ENCODE measurements around the gene SWT1. TPM values are rescaled to one million over a fixed set of nuclear protein-coding genes. Genes with fewer than 3 reads are reported as not detected.
A peak's percentile ranks its signal among the peaks of the same experiment; 100 is the strongest.

Gene SWT1
- total RNA-seq, 2 experiments from 2014 or later, result 1.8 to 2.5 TPM

DNA sequence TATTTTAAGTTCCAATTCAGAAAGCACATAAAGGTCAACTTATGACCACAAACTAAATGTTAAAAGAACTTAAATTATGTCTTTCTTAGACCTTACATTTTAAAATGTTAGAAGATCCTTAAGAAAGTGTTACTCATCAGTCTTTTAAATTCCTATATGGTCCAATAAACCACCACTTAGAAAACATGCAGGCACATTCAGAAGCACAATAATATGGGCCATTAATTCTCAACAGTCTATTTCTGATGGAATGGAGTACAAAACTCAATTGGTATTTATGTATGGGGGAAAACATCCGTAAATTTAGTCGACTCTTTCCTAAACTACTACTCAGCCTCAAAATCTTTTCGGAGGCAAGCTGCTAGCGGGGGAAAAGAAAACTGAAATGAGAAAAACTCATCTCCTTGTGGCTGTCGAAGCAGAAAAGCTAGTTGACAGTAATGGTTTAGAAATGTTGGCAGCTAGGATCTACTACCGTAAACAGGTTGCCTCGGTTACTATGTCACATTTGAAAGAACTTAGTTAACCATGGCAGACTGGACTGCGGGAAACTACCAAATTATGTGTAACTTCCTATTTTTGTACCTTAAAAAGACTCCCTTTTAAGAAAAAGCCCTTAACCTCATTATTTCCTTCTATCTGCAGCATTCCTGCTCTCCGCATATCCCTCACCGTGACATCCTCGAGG, 1.2 kb upstream of the SWT1 start:
- ATAC-seq (no peak), DNase-seq (no peak)
- Mint-ChIP-seq H3K9me3 (no peaks in the 10 kb centered on the region), H3K36me3 (ENCODE audit: low read depth) (peaks cover 9% of the 10 kb centered on the region), H3K4me3 (peak overlapping the region; percentile 90), H3K4me1 (ENCODE audit: low read depth) (peaks cover 50% of the 10 kb centered on the region), H3K27ac (peak overlapping the region; percentile 97), H3K27me3 (no peaks in the 10 kb centered on the region)
- intact Hi-C loops (cut with micrococcal nuclease), result loop anchor here (10.0 kb wide), 1 partner anchor 111 kb away; the partner anchor contains the start of gene RNF2
- POLR2A ChIA-PET, result interaction anchor here (0.9 to 1.8 kb wide), 5 partner anchors 14 to 403 kb away, joined by 3 to 5 read pairs (median 3); no protein-coding TSS in a partner anchor
- CTCF ChIA-PET, result interaction anchor here (1.3 to 6.7 kb wide), 3 partner anchors 10 to 525 kb away, joined by 3 to 71 read pairs (median 4); no protein-coding TSS in a partner anchor
- TF ChIP-seq, protein P1, sequence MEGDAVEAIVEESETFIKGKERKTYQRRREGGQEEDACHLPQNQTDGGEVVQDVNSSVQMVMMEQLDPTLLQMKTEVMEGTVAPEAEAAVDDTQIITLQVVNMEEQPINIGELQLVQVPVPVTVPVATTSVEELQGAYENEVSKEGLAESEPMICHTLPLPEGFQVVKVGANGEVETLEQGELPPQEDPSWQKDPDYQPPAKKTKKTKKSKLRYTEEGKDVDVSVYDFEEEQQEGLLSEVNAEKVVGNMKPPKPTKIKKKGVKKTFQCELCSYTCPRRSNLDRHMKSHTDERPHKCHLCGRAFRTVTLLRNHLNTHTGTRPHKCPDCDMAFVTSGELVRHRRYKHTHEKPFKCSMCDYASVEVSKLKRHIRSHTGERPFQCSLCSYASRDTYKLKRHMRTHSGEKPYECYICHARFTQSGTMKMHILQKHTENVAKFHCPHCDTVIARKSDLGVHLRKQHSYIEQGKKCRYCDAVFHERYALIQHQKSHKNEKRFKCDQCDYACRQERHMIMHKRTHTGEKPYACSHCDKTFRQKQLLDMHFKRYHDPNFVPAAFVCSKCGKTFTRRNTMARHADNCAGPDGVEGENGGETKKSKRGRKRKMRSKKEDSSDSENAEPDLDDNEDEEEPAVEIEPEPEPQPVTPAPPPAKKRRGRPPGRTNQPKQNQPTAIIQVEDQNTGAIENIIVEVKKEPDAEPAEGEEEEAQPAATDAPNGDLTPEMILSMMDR (IDR thresholded peaks at IDR 0.05), result no peak

DNA sequence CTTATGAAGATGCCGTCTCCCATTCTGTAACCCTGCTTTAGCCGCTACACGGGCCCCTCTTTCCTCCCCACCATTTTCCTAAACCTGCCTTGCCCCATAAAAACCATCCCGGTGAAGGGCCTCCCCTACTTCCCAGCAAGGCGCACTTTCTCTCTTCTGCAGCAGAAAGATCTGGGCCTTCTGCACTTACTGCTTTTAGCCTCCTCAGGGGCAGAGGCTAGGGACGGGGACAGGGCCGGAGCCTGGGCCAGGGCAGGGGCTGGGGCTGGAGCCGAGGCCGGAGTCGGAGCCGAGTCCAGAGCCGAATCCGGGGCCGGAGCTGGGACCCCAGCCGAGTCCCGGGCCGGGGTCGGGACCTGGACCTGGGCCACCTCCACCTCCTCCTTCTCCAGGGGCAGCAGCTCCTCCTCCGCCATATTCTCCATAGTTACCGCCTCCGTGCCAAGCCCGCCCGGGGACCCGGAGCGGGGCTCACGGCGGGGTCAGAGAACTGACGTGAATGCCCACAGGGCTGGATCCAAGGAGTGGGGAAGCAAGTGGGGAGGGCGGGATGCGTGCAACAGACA, 596 bp upstream of the SWT1 start:
- Mint-ChIP-seq H3K36me3 (ENCODE audit: low read depth) (peaks cover 6% of the 10 kb centered on the region), H3K9me3 (no peaks in the 10 kb centered on the region), H3K27me3 (no peaks in the 10 kb centered on the region), H3K4me1 (ENCODE audit: low read depth) (peaks cover 47% of the 10 kb centered on the region), H3K4me3 (peak overlapping the region; percentile 90), H3K27ac (peak overlapping the region; percentile 97)
- no peak for DNase-seq
- intact Hi-C loops (cut with micrococcal nuclease), result loop anchor here (10.0 kb wide), 1 partner anchor 112 kb away; the partner anchor contains the start of gene RNF2
- peak; percentile 35 for ATAC-seq
- TF ChIP-seq, protein P1 (IDR thresholded peaks at IDR 0.05), result no peak
- ChIA-PET POLR2A (interaction anchor here (0.9 to 1.8 kb wide), 5 partner anchors 14 to 404 kb away, joined by 3 to 5 read pairs (median 3); no protein-coding TSS in a partner anchor), CTCF (interaction anchor here (1.4 to 6.7 kb wide), 2 partner anchors 13 to 524 kb away, joined by 3 to 71 read pairs; no protein-coding TSS in a partner anchor)

DNA sequence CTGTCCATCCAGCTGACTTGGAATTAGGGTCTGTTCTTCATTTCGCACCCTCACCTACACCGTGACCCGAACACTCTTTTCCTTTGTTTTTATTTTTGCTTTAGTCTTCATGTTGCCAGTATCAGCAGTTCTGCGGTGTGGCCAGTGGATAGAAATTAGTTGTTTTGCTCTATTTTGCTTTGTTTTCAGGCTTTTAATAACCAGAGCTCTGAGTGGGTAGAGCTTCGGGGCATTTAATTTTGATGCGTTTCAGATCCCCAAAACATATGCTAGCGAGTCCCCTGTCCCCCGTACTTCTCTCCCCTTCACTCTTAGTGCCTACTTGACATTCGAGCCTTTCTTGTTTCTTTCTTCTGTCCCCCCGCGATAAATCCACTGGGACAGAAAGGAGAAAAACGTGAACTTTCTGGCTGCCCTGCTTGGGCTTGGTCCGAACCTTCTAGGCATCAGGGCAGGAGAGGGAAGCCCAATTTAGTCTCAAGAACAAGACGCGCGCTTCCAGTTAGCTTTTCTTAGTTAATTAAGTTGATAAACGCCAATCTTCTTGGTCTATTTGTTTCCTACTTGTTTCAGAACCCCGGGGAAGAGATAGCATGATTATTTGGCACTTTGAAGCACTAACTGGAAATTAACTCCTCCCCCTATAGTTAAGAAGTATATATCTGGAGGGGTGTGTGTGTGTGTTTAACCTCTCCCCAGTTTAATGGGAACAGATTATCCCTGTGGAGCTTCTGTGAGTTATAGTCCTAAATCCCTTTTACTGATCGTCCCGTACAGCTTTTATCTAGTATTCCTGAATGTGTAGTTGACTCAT, 839 bp downstream of the SWT1 start:
- Mint-ChIP-seq H3K36me3 (ENCODE audit: low read depth) (no peaks in the 10 kb centered on the region), H3K9me3 (no peaks in the 10 kb centered on the region), H3K27ac (peak overlapping the region; percentile 97), H3K4me1 (ENCODE audit: low read depth) (peaks cover 38% of the 10 kb centered on the region), H3K27me3 (no peaks in the 10 kb centered on the region), H3K4me3 (peak overlapping the region; percentile 90)
- intact Hi-C loops (cut with micrococcal nuclease), result loop anchor here (1.0 to 10.0 kb wide), 2 partner anchors 113 to 404 kb away; partner anchors contain the start of genes EDEM3 and RNF2
- ATAC-seq (no peak), DNase-seq (no peak)
- ChIA-PET POLR2A (interaction anchor here (0.9 to 1.8 kb wide), 4 partner anchors 11 to 539 kb away, joined by 3 to 5 read pairs (median 3); no protein-coding TSS in a partner anchor), CTCF (interaction anchor here (1.1 to 6.7 kb wide), 5 partner anchors 12 to 523 kb away, joined by 3 to 71 read pairs (median 5); partner anchors contain the start of gene RNF2)
- TF ChIP-seq, protein P1 (IDR thresholded peaks at IDR 0.05), result no peak

DNA sequence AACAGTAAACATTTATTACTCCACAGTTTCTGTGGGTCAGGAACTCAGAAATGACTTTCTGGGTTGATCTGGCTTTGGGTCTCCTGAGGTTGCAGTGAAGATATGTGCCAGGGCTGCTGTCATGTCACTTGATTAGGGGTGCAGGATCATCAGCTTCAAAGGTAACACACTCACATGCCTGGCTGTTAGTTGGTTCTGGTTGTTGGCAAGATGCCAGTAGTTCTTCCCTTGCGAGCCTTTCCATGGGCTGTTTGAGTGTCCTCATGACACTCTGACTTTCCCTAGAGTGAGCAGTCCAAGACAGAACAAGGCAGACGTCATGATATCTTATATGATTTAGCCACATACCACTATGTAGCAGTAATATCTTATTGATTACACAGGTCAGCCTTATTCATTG, 1.8 kb downstream of the SWT1 start:
- no peaks in the 10 kb centered on the region for H3K27me3 Mint-ChIP-seq
- intact Hi-C loops (cut with micrococcal nuclease), result loop anchor here (10.0 kb wide), 1 partner anchor 114 kb away; the partner anchor contains the start of gene RNF2
- POLR2A ChIA-PET, result interaction anchor here (1.0 to 1.5 kb wide), 3 partner anchors 17 to 538 kb away, joined by 3 to 6 read pairs (median 3); no protein-coding TSS in a partner anchor

More for the DNA sequence above, 1.8 kb downstream of the SWT1 start:
- no peaks in the 10 kb centered on the region for H3K36me3 Mint-ChIP-seq (ENCODE audit: low read depth)
- ATAC-seq (no peak), DNase-seq (no peak)
- H3K4me3 Mint-ChIP-seq, result peak overlapping the region; percentile 35
- H3K9me3 Mint-ChIP-seq, result no peaks in the 10 kb centered on the region
- H3K4me1 Mint-ChIP-seq (ENCODE audit: low read depth), result peaks cover 30% of the 10 kb centered on the region
- CTCF ChIA-PET, result interaction anchor here (1.4 to 6.7 kb wide), 2 partner anchors 11 to 353 kb away, joined by 5 to 71 read pairs; no protein-coding TSS in a partner anchor
- no peak overlapping the region for H3K27ac Mint-ChIP-seq
- TF ChIP-seq, protein P1 (IDR thresholded peaks at IDR 0.05), result no peak
